SU-DHL-6 (cell line): Measurements from ENCODE around the gene SLC47A1.
"Not testable (repeated sequence)": the region's sequence is repeated elsewhere in the genome, so short reads cannot be mapped to it uniquely, and the experiment has no call there.

Experiments used
- CTCF ChIP-seq: fragments of 200-600 bp; sonication (generic); IDR thresholded peaks from one replicate; pipeline ENCODE4 v1.5.1; 2017; ENCODE audit warnings: antibody characterized with exemption, mild to moderate bottlenecking, low read length, moderate library complexity; ENCODE audit not compliant: insufficient read depth, poor library complexity, severe bottlenecking
- EZH2phosphoT487 ChIP-seq: fragments of 200-600 bp; sonication (generic), shearing (Covaris generic); conservative IDR thresholded peaks from 2 replicates; pipeline ENCODE4 v1.6.1; 2018; ENCODE audit warnings: mild to moderate bottlenecking, antibody characterized with exemption, low read length, moderate library complexity, mixed read lengths

GRCh38 chr17:19526950-19527349 is 6.7 kb upstream of the SLC47A1 start:
- not testable (repeated sequence) for TF ChIP-seq CTCF, EZH2phosphoT487
